AG08396 (cell line): ENCODE data around the gene CAPRIN2.

Experiments
- DNase-seq: peaks from one replicate; pipeline ENCODE4 v3.0.0; 2012; ENCODE audit warnings: low spot score, mixed read lengths

Gene CAPRIN2

GRCh38 chr12:30700216-30700900 lies 54.4 kb downstream of the CAPRIN2 start:
- DNase-seq, result no peak

- DNase-seq, result no peak
Observed at GRCh38 chr12:30698346-30698745, 56.4 kb downstream of the CAPRIN2 start.

- DNase-seq, result no peak
Observed at GRCh38 chr12:30696943-30697342, 57.8 kb downstream of the CAPRIN2 start.

- no peak for DNase-seq
Observed at GRCh38 chr12:30696486-30696885, 58.3 kb downstream of the CAPRIN2 start.

GRCh38 chr12:30696103-30696408 lies 58.7 kb downstream of the CAPRIN2 start:
- no peak for DNase-seq

GRCh38 chr12:30695199-30696102 lies 59.3 kb downstream of the CAPRIN2 start, which contains the start of gene IPO8:
Gene IPO8, minus strand, starts transcription at chr12:30695869. Its CDS starts 222 bp downstream, at chr12:30695647.
- peak; percentile 93 for DNase-seq

- DNase-seq, result peak; percentile 54
Observed at GRCh38 chr12:30694412-30695198, 60.1 kb downstream of the CAPRIN2 start.

- DNase-seq, result peak; percentile 6
Observed at GRCh38 chr12:30692470-30692869, 62.3 kb downstream of the CAPRIN2 start.

- peak; percentile 80 for DNase-seq
Observed at GRCh38 chr12:30691122-30691879, 63.5 kb downstream of the CAPRIN2 start.

GRCh38 chr12:30687265-30687986 lies 67.3 kb downstream of the CAPRIN2 start:
- DNase-seq, result no peak

- no peak for DNase-seq
Observed at GRCh38 chr12:30679241-30679640, 75.5 kb downstream of the CAPRIN2 start.

- DNase-seq, result no peak
Observed at GRCh38 chr12:30678221-30678620, 76.5 kb downstream of the CAPRIN2 start.

- no peak for DNase-seq
Observed at GRCh38 chr12:30661210-30661609, 93.5 kb downstream of the CAPRIN2 start.
